ENCODE data around the gene CDKN2AIP. TPM values are rescaled to one million over a fixed set of nuclear protein-coding genes. Genes with fewer than 3 reads are reported as not detected.

CDKN2AIP gene
- total RNA-seq, 1 donor from 2014 or later = 13.1 TPM

DNA sequence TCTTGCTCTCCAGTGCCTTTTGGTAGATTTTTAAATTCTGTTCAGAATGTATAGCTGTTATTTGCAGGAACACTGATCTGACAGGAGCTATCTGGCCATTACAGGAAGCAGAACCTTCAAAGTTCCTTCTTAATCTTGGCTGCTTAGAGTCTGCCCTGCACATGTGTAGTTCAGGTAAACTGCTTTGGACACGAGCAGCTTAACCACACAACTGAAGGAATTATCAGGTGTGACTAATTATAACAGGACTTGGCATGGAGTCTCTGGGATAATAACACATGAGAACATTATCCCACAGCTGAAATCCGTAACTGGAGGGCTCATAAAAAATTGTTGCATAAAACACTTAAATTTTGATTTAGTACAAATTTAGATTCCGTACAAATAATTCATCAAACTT, 48.8 kb downstream of the CDKN2AIP start:
- no peak for DNase-seq (ENCODE audit: low read depth in 2 of 2)

GRCh38 chr4:183495184-183495583, 50.7 kb downstream of the CDKN2AIP start:
- DNase-seq (ENCODE audit: low read depth in 2 of 2) = no peak

Other genes starting within 250 kb of the CDKN2AIP start
- not detected in 2 replicates for gene CLDN22, start 124.4 kb upstream of the CDKN2AIP start, total RNA-seq
- gene CLDN24, start 122.2 kb upstream of the CDKN2AIP start, total RNA-seq = not detected in 2 replicates
- gene ING2, start 60.4 kb downstream of the CDKN2AIP start, total RNA-seq = 2.6 and 4.0 TPM in 2 replicates
- 9.7 and 10.5 TPM in 2 replicates for gene RWDD4, start 214.5 kb downstream of the CDKN2AIP start, total RNA-seq
- gene TRAPPC11, start 214.7 kb downstream of the CDKN2AIP start, total RNA-seq = 24.0 and 26.6 TPM in 2 replicates

Measured in dermis microvascular lymphatic vessel endothelial cell (primary cell).